GM21825 (cell line): Measurements from ENCODE around the gene NOS2.

Source experiments
- ATAC-seq: cut with Tn5 transposase; IDR thresholded peaks from one replicate; pipeline ENCODE4 v1.9.1; 2021; ENCODE audit warnings: mild to moderate bottlenecking, moderate library complexity; ENCODE audit not compliant: unreplicated experiment

The NOS2 gene

DNA sequence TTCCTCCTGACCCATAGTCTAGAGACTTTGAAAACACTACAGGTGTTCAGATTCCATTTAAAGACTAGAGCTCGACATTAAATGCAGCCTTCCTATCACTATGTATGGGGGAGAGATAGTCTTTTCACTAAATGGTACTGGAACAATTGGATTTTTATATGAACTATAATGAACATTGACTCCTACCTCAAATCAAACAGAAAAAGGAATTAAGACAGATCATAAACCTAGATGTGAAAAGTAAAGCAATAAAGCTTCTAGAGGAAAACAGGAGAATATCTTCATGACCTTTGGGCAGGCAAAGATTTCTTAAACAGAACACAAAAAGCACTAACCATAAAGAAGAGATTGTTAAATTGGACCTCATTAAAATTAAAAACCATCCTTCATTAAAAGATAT lies 18.8 kb upstream of the NOS2 start:
- no peak for ATAC-seq

DNA sequence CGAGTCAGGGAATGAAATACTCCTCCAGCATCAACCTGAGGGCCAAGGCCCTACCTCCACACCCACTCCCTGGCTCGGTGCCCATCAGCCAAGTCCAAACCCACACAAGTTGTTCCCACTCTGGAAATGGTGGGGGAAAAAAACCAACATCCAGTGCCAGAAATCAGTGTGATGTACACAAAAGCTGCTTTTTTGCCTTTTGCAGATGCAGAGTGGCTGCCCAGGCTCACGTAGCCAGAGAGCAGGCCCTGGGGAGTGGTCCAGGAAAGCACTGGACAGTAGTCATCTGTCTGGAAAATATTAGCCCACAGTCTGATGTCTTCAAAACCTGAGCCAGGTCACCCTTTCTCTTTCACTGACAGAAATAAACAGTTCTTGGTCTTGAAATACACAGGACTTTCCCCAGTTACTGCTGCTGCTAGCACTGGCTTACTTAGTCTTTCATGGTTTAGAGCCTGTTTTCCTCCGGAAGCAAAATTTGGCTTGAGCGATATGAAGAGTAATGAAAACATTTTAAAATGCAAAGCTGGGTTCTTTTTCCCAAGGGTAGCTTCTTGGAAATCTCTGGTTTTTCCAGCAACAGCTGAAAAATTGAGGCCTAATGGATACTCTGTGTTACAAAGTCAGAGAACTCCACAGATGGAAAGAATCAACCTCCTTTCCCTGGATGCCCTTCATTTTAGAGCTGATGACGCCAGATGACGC lies 18.2 kb upstream of the NOS2 start:
- no peak for ATAC-seq

DNA sequence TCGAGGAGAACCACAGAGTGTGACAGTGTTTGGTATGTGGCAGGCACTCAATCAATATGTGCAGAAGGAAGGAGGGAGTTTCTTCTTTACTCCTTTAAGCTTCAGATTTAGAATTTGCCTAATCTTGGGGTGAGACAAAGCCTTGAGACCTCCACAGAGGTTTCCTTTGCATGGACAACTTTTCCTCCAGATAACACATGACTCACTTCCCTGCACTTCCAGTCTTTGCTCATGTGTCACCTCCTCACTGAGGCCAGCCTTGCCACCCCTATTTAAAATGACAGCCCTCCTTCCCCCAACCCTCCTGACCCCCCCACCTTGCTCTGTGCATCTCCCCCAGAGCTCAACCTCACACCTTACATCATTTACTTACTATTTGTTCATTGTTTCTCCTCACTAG lies 17.4 kb upstream of the NOS2 start:
- no peak for ATAC-seq

DNA sequence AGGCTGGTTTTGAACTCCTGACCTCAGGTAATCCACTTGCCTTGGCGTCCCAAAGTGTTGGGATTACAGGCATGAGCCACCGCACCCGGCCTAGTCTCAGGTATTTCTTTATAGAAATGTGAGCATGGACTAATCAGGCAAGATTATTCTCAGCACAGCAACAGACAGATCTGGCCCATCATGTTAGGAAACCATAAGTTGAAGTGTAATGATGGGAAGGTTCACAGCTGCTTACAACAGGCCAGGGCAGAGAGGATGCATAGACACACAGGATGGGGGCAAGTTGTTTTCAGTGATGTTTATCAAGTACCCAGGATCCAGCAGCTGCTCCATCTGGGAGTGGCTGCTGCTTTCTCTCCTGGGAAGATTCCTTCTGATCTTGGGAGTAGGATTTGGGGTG lies 16.6 kb upstream of the NOS2 start:
- ATAC-seq: no peak

DNA sequence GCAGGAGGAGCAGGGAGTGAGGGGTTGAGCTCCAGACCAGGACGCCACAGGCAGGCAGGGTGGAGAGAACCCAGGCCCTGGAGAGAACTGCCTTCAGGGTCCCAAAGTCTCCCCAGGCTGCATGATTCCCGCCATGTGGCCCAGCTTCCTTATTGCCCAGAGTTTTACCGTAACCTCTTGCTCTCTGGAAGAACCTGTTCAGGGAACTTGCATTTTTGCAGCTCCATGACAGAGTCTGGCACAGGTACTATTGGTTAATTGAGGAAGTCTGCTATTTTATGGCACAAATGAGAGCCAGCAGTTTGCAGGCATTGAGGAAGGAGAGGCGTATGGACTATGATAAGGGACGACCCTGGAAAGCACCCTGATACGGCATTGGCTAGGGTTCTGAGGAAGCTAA lies 11.6 kb upstream of the NOS2 start:
- ATAC-seq: no peak

DNA sequence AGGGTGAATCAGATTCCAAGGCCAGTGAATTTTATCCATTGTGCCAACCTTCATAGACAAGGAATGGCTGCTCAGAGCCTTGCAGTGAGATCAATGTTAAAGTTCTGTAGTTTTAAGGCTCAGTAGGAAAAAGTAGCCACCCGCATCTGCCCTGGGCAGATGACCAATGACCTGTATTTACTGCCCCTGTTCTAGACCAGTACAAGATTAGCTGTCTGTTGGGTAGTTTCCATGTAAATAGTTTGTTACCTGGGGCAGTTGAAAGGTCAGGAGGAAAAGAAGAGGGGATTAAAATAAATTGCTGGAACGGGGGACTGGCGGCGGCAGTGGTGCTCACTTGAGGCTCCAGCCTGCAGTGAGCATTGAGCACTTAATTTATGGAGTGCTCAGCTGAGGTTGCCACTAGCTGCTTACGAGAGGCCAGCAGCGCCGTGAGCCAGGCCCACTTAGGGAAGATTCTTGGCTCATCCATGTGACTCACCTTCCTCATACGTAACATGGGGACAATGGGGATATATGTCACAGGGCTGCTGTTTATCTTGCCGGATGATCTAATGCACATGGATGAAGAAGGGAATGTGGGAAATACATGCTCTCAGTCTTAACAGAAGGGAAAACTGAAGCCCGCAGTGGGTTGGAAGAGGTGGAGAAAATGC lies 10.7 kb upstream of the NOS2 start:
- ATAC-seq: no peak

DNA sequence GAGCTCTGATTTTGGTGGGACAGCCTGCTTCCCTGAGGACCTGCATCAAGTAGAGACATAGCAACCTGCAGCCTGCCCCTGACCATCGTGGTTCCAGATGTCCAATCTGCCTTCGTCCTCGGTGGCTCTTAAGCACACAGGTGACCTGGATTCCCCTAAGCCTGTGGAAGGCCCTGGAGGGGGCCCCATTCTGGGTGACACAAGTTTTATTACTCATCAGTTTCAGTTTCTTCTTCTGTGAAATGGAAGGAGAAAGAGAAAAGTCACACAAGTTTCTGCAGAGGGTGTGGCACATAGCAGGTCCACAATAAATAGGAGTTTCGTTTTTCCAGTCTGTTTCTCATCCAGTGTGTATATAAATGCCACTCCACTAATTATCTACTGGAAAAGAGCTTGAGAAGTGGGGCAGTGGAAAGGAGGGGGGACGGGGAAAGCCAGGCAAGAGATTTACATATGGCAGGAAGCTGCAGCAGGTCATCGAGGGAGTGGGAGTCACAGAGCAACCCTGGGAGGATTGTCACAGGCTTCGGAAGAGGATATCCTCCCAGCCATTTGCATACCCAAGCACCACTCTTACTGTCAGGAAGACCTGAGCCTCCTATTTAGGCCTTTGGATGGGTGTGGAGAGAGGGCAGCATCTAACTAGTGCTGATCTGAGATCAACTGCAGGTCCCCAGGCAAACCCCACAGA lies 10.0 kb upstream of the NOS2 start:
- ATAC-seq: peak; percentile 39

DNA sequence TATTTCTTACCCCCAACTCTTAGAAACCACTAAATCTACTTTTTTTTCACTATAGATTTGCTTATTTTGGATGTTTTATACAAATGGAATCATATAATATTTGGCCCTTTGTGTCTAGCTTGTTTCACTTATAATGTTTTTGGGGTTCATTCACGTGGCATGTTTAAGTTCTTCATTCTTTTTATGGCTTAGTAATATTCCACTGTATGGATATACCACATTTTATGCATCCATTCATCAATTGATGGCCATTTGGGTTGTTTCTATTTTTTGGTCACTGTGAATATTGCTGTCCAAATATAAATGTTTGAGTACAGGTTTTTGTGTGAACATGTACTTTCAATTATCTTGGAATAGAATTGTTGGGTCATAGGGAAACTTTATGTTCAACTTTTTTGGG lies 9.2 kb upstream of the NOS2 start:
- ATAC-seq: no peak

DNA sequence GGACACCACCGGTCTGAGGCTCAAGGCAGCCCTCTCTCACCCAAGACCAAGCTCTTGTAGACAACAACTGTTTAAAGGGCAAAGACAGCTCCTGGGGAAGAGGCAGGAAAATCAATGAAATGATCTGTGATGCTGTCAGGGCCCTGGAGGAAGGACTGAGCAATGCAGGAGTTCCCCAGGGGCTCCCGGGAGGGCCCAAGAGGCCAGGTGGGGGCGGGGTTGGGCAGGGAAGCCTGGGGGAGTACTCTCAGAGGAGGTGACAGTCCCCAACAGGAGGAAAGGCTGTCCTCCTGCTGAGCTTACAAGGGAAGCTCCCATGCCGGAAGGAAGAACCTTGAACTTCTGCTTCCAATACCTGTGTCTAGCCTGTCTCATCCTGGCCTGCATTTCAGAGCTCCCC lies 8.3 kb upstream of the NOS2 start:
- ATAC-seq: peak; percentile 11

DNA sequence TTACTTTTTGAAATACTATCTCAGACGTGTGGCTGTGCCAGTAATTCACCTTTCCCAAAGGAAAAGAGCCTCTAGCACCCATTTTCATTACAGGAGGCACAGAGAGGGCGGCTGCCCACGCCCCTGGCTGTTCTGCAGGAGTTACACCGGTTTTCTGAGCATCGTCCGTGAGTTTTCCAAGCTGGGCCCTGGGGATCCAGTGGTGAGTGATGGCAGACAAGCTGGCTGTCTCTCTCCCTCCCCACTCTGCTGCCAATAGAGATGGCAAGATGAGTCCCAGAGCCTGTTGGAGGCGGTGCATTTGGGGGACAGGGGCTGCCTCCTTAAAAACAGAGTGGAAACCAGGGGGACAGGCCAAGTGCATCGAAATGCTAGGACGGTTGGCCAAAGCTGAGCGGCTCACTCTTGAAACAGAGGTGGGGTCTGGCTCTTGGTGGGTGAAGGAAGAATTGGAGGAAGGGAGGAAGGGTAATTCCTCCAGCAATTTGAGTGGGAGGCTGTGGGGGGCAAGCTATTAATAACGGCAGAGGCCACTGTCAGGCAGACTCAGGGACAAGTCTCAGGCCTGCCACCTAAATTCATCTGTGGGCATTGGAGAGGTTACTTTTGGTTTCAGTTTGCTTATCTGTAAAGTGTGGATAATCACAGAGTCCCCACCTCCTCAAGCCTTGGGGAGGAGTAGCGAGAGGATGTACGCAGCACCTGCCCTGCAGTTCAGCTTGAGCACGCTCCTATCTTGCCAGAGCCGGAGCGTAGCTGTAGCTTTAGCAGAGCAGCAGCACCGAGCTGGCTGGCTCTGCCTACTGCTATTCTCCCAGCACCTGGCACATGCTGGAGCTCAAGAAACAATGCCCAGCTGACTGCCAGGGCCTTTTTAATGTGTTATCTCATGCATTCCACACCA lies 7.5 kb upstream of the NOS2 start:
- ATAC-seq: peak; percentile 58

DNA sequence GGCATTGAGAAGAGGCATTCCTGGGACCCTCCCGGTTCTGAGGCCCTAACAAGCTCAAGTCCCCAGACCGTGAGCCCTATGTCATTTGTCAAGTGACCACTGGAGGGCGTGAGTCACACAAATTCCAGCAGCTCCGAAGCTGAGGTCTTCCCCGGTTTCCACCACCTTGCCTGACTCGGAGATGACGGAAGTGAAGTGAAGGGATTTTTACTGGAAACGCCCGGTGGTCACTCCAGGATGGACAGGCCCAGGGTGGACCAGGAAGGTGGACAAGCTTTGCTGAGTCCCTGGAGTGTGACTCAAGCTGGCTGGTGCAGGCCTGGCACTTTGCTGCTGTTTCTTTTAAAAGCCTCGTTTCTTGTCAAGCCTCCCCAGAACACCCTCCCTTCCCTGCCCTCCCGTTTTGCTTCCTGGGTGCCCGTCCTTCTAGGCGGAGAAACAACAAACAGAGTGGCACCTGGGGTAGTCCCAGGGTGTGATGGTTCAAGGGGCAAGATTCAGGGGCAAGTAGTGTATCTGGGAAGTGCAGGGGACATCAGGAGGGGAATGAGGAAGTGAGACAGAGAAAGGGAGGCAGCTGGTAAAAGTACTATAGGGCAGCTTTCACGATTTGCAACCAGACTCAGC lies 5.3 kb upstream of the NOS2 start:
- peak; percentile 35 for ATAC-seq

DNA sequence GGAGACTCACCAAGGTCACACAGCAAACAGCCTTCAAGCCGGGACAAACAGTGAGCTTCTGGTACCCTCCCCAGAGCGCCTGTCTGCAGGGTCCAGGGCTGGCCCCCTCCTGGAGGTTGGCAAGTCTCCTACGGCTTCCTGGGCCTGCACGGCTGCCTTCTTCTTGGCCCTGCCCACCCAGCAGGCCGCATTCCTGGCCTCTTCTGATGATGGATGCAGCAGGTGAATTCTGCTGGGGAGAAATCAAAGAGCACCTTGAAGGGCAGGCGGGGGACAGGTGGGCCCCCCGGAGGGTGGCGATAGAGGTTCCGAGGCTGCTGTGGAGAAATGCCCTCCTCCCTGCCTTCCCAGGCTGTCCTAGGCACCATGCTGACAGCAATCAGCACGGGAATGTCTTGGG lies 3.8 kb upstream of the NOS2 start:
- no peak for ATAC-seq

DNA sequence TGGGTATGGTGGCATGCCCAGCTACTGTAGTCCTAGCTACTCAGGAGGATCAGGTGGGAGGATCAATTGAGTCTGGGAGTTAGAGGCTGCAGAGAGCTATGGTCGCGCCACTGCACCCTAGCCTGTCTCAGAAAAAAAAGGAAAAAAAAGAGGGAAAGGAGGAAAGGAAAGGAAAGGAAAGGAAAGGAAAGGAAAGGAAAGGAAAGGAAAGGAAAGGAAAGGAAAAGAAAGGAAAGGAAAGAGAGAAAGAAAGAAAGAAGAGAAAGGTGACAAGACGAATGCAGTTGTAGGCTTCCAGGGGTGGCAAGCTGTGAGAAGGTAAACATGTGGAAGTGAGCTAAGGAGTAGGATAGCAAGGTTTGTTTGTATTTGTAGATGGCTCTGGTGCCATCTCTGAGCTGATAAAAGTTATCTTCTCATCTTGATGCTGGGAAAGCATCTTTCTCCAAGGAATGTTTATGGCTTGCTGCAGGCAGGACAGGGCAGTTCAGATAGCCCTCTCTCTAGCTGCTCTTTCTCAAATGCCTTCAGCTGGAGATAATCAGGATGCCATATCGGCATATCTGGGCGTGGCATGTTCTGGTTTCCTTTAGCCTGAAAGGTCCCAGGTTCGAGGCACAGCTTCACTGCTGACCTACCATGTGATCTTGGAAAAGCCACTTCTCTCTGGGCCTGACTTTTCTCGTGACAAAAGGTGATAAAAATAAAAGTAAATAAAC lies 2.8 kb upstream of the NOS2 start:
- ATAC-seq: no peak

DNA sequence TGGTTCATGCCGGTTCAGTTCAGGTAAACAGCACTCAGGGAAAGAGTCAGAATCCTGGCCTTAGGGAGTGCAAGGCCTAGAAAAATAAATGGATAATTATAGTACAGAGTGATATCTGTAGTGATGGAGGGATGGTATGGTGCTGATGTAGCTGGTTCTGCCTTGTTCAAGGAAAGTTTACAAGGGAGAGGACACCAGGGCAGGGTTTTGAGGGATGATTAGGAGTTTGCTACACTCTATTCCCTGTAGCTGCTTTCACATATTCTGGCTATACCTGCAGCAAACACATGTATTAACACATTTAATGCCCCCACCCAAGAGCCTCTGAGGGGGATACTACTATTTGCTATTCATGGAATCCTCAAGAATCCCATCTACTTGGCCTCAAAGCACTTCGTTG lies 1.7 kb upstream of the NOS2 start:
- no peak for ATAC-seq

DNA sequence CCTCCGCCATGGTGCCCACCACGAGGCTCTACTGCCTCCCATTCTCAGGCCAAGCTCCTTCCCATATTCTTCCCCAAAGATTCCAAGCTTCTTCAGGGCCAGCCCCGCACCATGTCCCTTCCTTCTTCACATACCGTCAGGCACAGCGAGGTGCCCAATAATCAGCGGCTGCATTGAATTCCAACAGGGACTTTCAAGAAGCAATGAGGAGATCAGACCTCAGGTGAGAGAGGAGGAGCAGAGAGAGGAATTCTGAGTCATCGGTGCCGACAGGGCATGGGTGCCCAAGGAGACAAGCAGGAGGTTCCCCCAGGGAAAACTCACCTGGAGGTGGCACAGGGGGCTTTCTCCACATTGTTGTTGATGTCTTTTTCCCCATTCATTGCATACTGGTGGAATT lies 2.0 kb downstream of the NOS2 start:
- ATAC-seq: no peak

DNA sequence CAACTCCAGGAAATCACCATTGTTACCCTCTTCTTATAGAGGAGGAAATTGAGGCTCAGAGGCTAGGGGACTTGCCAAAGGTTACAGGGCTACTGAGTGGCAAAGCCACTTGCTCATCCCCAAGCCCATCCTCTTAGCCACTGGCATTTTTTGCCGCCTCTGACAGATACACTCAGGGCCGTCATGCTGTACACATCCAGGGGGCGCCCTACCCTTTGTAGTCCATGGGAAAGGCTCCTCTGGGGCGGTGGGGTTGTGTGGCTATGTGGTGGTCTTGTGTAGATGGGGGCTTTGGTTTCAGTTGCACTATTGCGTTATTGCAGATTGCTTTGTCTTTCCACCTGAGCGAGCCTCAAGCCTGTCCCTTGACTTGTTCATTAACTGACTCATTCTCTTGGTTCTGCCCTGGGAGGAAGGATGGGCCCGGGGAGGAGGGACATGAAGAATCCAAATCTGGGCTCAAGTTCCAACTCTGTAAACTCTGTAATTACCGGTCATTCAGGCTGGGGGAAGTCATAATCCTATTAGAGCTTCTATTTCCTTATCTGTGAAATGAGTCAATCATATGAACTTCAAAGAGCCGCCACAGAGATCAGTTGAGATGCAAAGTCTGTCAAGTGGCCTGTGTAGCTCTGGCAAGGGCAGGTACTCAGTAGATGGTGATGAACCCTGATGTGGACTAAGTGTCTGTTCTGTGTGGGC lies 2.8 kb downstream of the NOS2 start:
- ATAC-seq: no peak

DNA sequence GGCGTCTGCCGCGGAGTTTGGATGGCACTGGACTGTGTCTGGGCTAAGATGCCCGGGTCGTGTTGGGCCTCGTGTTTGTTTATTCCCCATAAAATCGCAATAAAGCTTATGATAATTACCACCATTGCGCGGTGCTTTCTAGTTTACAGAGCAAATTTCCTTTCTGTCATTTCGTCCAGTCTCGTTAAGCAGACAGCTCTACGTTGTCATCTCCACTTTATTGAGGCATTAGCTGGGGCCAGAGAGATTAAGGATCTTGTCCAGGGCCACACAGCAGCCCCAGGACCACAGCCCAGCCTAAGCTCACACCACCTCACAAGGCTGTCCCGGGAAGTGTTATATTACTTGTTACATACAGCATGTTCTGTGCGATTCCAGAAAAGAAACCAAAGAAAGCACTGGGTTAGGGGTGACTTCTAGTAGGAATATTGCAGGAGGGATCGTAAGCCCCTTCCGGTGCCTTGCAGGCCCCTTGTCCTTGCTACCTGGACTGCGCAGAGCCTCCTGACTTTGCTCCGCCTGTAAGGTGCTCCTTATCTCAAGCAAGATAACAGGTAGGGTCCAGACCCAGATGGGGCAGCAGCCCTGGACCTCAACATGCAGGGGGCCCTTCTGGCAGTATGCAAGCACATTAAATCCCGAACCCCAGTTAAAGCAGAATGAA lies 6.3 kb downstream of the NOS2 start:
- ATAC-seq: no peak

DNA sequence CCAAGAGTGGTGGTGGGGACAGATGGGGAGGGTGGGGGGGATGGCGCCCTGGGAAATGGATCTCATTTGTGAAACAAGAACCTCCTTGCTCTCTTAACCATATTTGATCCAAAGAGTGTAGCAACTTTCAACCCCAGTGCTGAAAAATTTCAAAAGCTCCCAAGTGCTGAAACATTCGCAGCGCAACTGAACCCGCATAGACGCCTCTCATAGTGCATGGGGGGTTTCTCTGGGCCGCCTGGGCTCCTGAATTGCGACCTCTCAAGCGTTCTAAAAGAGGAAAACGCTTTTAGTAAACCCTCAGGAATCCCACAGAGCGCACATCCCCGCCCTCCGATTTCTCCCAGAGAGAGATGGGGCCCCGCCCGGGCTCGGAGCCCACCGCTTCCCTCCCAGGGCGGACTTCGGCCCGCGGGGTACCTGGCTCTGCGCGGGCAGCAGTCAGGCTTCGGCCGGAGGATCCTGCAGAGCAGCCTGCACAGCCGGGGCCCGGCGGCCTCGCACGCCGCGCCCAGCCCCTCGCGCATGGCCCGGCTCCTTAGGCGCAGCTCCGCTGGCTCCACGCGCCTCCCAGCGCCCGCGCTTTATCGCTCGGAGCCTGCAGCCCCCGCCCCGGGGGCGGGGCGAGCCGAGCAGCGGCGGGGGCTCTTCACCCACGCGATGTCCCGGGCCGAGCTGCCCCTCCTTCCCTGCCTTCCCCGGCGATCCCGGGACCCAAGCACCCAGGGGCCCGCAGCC lies 7.0 kb downstream of the NOS2 start:
- ATAC-seq: no peak
